ENCODE results near the gene IPO13. TPM values are rescaled to one million over a fixed set of nuclear protein-coding genes. Genes with fewer than 3 reads are reported as not detected.

IPO13 gene
- total and polyA plus RNA-seq, 9 donors = 8.6 to 30.3 (median 20.8) TPM

- H3K4me3 ChIP-seq = peak within 1 kb of the TSS; percentile 84
- WGBS, 3 donors = 4 to 7% (median 6%) methylated on average over 23 to 54 of the region's 54 CpGs
- no peaks in the 10 kb centered on the region for H3K9me3 ChIP-seq
- H3K4me1 ChIP-seq (ENCODE audit: insufficient read depth) = peaks cover 15% of the 10 kb centered on the region
- intact Hi-C loops (cut with DNase I) = no loop called here
- TF ChIP-seq POLR2A (IDR thresholded peaks at IDR 0.05) = no peak
- no peaks in the 10 kb centered on the region for H3K27me3 ChIP-seq
- H3K36me3 ChIP-seq = no peaks in the 10 kb centered on the region
- peak; percentile 40 to 76 (median 62) for DNase-seq
- H3K27ac ChIP-seq = peak within 1 kb of the TSS; percentile 49 to 64
Observed at GRCh38 chr1:43978551-43979260, 32.0 kb downstream of the IPO13 start, which contains the start of gene B4GALT2. TSS of gene B4GALT2 (plus strand) at chr1:43979210. CDS start at chr1:43981161, 1,951 bp downstream.

GRCh38 chr1:43979261-43979527 is 32.4 kb downstream of the IPO13 start:
- no peaks in the 10 kb centered on the region for H3K9me3 ChIP-seq

GRCh38 chr1:43979528-43980254 is 32.9 kb downstream of the IPO13 start:
- peak overlapping the region; percentile 49 to 64 for H3K27ac ChIP-seq
- H3K4me1 ChIP-seq (ENCODE audit: insufficient read depth) = peaks cover 13% of the 10 kb centered on the region
- no peak for TF ChIP-seq POLR2A (IDR thresholded peaks at IDR 0.05)
- TF ChIP-seq CTCF (IDR thresholded peaks at IDR 0.05) = no peak
- TF ChIP-seq EP300 (IDR thresholded peaks at IDR 0.05) = no peak

More at GRCh38 chr1:43979261-43979527, 32.4 kb downstream of the IPO13 start:
- 0 to 1% methylated on average over 9 to 45 of the region's 45 CpGs; no CpG with 5 or more reads in 1 of the 3 donors for WGBS, 3 donors
- no peak for DNase-seq
- H3K4me3 ChIP-seq = peak overlapping the region; percentile 84
- peak overlapping the region; percentile 49 to 64 for H3K27ac ChIP-seq
- TF ChIP-seq EP300 (IDR thresholded peaks at IDR 0.05) (no peak), CTCF (IDR thresholded peaks at IDR 0.05) (no peak), POLR2A (IDR thresholded peaks at IDR 0.05) (no peak)
- intact Hi-C loops (cut with DNase I) = no loop called here
- H3K4me1 ChIP-seq (ENCODE audit: insufficient read depth) = peaks cover 13% of the 10 kb centered on the region
- no peaks in the 10 kb centered on the region for H3K27me3 ChIP-seq
- H3K36me3 ChIP-seq = no peaks in the 10 kb centered on the region

GRCh38 chr1:43980255-43981134 is 33.7 kb downstream of the IPO13 start:
- Histone ChIP-seq H3K36me3 (no peaks in the 10 kb centered on the region), H3K27me3 (no peaks in the 10 kb centered on the region), H3K4me3 (peak overlapping the region; percentile 84), H3K4me1 (ENCODE audit: insufficient read depth) (peaks cover 12% of the 10 kb centered on the region), H3K9me3 (no peaks in the 10 kb centered on the region), H3K27ac (peak overlapping the region; percentile 49 to 64)
- DNase-seq = no peak
- intact Hi-C loops (cut with DNase I) = no loop called here
- 44 to 61% (median 47%) methylated on average over 13 of the region's 13 CpGs for WGBS, 3 donors
- TF ChIP-seq POLR2A (IDR thresholded peaks at IDR 0.05) = no peak
- TF ChIP-seq EP300 (IDR thresholded peaks at IDR 0.05) = no peak
- TF ChIP-seq CTCF (IDR thresholded peaks at IDR 0.05) = no peak

More at GRCh38 chr1:43979528-43980254, 32.9 kb downstream of the IPO13 start:
- peak; percentile 54 to 78 (median 70) for DNase-seq
- intact Hi-C loops (cut with DNase I) = no loop called here
- H3K36me3 ChIP-seq = no peaks in the 10 kb centered on the region
- no peaks in the 10 kb centered on the region for H3K9me3 ChIP-seq
- WGBS, 3 donors = 2 to 3% (median 3%) methylated on average over 22 to 45 of the region's 45 CpGs
- H3K4me3 ChIP-seq = peak overlapping the region; percentile 84
- no peaks in the 10 kb centered on the region for H3K27me3 ChIP-seq
